HEK293 (cell line): ENCODE data around the gene SLC18A2.

Experiments used
- CTCF ChIA-PET: fragments of 350-600 bp; formaldehyde crosslinking; extraction: SDS; loops from one replicate; lab custom pipeline; 2021; ENCODE audit warnings: antibody characterized with exemption; lab: Yijun Ruan, JAX
- POLR2A ChIA-PET: fragments of 300-600 bp; formaldehyde crosslinking; extraction: SDS; loops from one replicate; lab custom pipeline; 2020; ENCODE audit warnings: antibody characterized with exemption, inconsistent platforms; lab: Yijun Ruan, JAX
- H3K27ac ChIP-seq: fragments of 200-500 bp; sonication (Bioruptor generic); 2 replicates; pipeline ENCODE4 v1.5.1; 2014; ENCODE audit warnings: low read depth, low read length, control low read depth, inconsistent platforms; ENCODE audit errors: extremely low read depth
- H3K36me3 ChIP-seq, 2 experiments: fragments of 200-500 bp in 1 of 2; sonication (Bioruptor generic) in 1 of 2; 1 replicate in 1 of 2; 2 replicates in 1 of 2; pipeline ENCODE4 v1.5.1; 2014 to 2017; ENCODE audit warnings: inconsistent platforms in 2 of 2, low read length in 2 of 2; ENCODE audit not compliant: control insufficient read depth in 2 of 2, insufficient read depth in 1 of 2
- H3K4me1 ChIP-seq: fragments of 200-500 bp; sonication (Bioruptor generic); 2 replicates; pipeline ENCODE4 v1.5.1; 2014; ENCODE audit warnings: mild to moderate bottlenecking, low read length, inconsistent platforms; ENCODE audit not compliant: control insufficient read depth, insufficient read depth
- H3K4me3 ChIP-seq: 2 replicates; pipeline ENCODE4 v1.5.1; 2011; ENCODE audit warnings: low read depth, mild to moderate bottlenecking, control low read depth, low read length, moderate library complexity
- H3K9me3 ChIP-seq: fragments of 200-500 bp; sonication (Bioruptor generic); 2 replicates; pipeline ENCODE4 v1.5.1; 2014; ENCODE audit warnings: low read depth, low read length, inconsistent platforms; ENCODE audit not compliant: control insufficient read depth, insufficient read depth
- KLF7 ChIP-seq: fragments of 450-650 bp; formaldehyde crosslinking; IDR thresholded peaks from 2 replicates; pipeline ENCODE4 v1.5.1; 2016; ENCODE audit warnings: missing biosample characterization, missing genetic modification characterization, borderline replicate concordance
- KLF8 ChIP-seq: fragments of 450-650 bp; formaldehyde crosslinking; IDR thresholded peaks from 2 replicates; pipeline ENCODE4 v1.5.1; 2016; ENCODE audit warnings: missing biosample characterization, missing genetic modification characterization
- SCRT2 ChIP-seq: fragments of 450-650 bp; formaldehyde crosslinking; IDR thresholded peaks from 2 replicates; pipeline ENCODE4 v1.5.1; 2016; ENCODE audit warnings: missing biosample characterization, missing genetic modification characterization
- SP3 ChIP-seq: fragments of 450-650 bp; formaldehyde crosslinking; IDR thresholded peaks from 2 replicates; pipeline ENCODE4 v1.5.1; 2016; ENCODE audit warnings: missing biosample characterization, missing genetic modification characterization
- YY1 ChIP-seq: fragments of 450-650 bp; formaldehyde crosslinking; IDR thresholded peaks from 2 replicates; pipeline ENCODE4 v1.5.1; 2018; ENCODE audit warnings: missing biosample characterization, missing genetic modification characterization
- YY2 ChIP-seq: fragments of 450-650 bp; formaldehyde crosslinking; IDR thresholded peaks from 2 replicates; pipeline ENCODE4 v1.5.1; 2016; ENCODE audit warnings: missing biosample characterization, missing genetic modification characterization
- ZBTB48 ChIP-seq: fragments of 450-650 bp; formaldehyde crosslinking; IDR thresholded peaks from 2 replicates; pipeline ENCODE4 v1.5.1; 2016; ENCODE audit warnings: missing biosample characterization, missing genetic modification characterization
- ZNF23 ChIP-seq: fragments of 450-650 bp; formaldehyde crosslinking; IDR thresholded peaks from 2 replicates; pipeline ENCODE4 v1.5.1; 2016; ENCODE audit warnings: missing biosample characterization, missing genetic modification characterization, borderline replicate concordance
- ZNF248 ChIP-seq: fragments of 450-650 bp; formaldehyde crosslinking; IDR thresholded peaks from 2 replicates; pipeline ENCODE4 v1.5.1; 2017; ENCODE audit warnings: missing biosample characterization, missing genetic modification characterization
- ZNF416 ChIP-seq: fragments of 450-650 bp; formaldehyde crosslinking; IDR thresholded peaks from 2 replicates; pipeline ENCODE4 v1.5.1; 2016; ENCODE audit warnings: missing biosample characterization, missing genetic modification characterization
- ZNF501 ChIP-seq: fragments of 450-650 bp; formaldehyde crosslinking; IDR thresholded peaks from 2 replicates; pipeline ENCODE4 v1.5.1; 2016; ENCODE audit warnings: missing biosample characterization, missing genetic modification characterization
- ZNF600 ChIP-seq: fragments of 450-650 bp; formaldehyde crosslinking; IDR thresholded peaks from 2 replicates; pipeline ENCODE4 v1.5.1; 2016; ENCODE audit warnings: missing biosample characterization, missing genetic modification characterization
- TF ChIP-seq, protein P1 (sequence below): fragments of 450-650 bp; formaldehyde crosslinking; IDR thresholded peaks from 2 replicates; pipeline ENCODE4 v1.5.1; 2016; ENCODE audit warnings: missing biosample characterization, missing genetic modification characterization, low read depth
- TF ChIP-seq, protein P2 (sequence below): fragments of 450-650 bp; formaldehyde crosslinking; IDR thresholded peaks from 2 replicates; pipeline ENCODE4 v1.5.1; 2016; ENCODE audit warnings: missing biosample characterization, missing genetic modification characterization
- TF ChIP-seq, protein P3 (sequence below): fragments of 450-650 bp; formaldehyde crosslinking; IDR thresholded peaks from 2 replicates; pipeline ENCODE4 v1.5.1; 2016; ENCODE audit warnings: missing biosample characterization, missing genetic modification characterization
- TF ChIP-seq, protein P4 (sequence below): fragments of 450-650 bp; formaldehyde crosslinking; IDR thresholded peaks from 2 replicates; pipeline ENCODE4 v1.5.1; 2016; ENCODE audit warnings: missing biosample characterization, missing genetic modification characterization, low read depth

Gene SLC18A2

DNA sequence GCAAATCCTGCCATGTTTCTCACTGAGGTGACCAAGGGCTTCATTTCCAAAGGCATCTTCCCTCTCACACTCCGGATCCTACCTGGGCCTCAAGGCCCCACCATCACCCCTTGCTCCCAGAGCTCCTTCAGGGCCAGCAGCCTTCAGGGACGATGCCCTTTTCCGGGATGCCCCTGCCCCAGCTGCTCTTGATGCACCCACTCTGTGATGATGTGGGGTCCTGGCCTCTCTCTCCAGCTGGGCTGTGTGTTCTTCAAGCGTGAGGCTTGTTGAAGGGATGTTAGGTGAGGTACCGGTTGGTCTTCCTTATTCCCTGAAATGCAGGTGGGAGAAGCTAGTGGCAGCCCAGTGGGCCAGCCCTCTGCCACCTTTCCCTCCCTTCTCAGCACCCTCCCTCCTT is 18.4 kb upstream of the SLC18A2 start:
- Histone ChIP-seq H3K4me3 (no peak overlapping the region), H3K27ac (no peak overlapping the region), H3K9me3 (no peaks in the 10 kb centered on the region), H3K36me3 (no peaks in the 10 kb centered on the region), H3K4me1 (peaks cover 3% of the 10 kb centered on the region; the same call in 1 of the 2 replicates)
- ChIA-PET CTCF (interaction anchor here (0.5 to 4.2 kb wide), 2 partner anchors 58 to 96 kb away, joined by 4 to 35 read pairs; no protein-coding TSS in a partner anchor), POLR2A (no interaction called here)
- TF ChIP-seq SCRT2 (peak; percentile 53; the same call in 1 of the 2 replicates), YY1 (tag by site-specific recombination) (no peak)

DNA sequence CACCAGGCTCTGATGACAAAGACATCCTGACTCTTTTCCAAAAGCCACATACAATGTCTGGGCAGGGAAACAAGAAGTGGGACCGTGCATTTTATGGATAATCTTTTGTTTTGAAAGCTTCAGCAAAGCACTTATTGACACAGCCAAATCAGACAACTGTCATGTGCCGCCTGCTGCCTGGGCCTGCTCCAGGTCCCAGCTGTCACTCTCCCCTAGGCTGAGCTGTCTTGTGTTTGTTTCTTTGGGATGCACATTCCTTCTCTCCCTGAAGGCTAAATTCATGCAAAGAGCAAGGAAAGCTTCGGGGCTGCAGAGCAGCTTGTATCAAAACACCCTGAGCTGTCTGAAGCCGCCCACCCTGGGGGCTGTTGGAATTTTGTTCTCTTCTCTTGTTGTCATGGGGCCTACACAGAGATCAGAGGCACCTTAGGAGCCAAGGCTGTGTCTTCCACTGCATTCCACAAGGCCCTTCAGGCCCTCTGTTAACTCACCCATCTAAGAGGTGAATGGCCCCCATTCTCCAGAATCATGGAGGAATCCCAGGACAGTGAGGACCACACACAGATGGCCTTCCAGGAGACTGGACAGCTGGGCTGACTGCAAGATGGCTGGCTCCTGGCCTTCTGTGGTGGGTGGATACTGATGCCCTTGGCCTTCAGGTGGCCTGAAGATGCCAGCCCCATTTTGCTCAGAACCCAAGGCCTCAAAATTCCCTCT is 17.8 kb upstream of the SLC18A2 start:
- ChIA-PET CTCF (interaction anchor here (0.5 to 4.2 kb wide), 2 partner anchors 57 to 96 kb away, joined by 4 to 35 read pairs; no protein-coding TSS in a partner anchor), POLR2A (no interaction called here)
- no peak for TF ChIP-seq KLF8 (tag by site-specific recombination)
- no peak for TF ChIP-seq ZNF248 (tag by site-specific recombination)
- TF ChIP-seq YY2 = no peak
- TF ChIP-seq, protein P1, sequence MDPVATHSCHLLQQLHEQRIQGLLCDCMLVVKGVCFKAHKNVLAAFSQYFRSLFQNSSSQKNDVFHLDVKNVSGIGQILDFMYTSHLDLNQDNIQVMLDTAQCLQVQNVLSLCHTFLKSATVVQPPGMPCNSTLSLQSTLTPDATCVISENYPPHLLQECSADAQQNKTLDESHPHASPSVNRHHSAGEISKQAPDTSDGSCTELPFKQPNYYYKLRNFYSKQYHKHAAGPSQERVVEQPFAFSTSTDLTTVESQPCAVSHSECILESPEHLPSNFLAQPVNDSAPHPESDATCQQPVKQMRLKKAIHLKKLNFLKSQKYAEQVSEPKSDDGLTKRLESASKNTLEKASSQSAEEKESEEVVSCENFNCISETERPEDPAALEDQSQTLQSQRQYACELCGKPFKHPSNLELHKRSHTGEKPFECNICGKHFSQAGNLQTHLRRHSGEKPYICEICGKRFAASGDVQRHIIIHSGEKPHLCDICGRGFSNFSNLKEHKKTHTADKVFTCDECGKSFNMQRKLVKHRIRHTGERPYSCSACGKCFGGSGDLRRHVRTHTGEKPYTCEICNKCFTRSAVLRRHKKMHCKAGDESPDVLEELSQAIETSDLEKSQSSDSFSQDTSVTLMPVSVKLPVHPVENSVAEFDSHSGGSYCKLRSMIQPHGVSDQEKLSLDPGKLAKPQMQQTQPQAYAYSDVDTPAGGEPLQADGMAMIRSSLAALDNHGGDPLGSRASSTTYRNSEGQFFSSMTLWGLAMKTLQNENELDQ (tag by site-specific recombination) = no peak
- TF ChIP-seq, protein P2, sequence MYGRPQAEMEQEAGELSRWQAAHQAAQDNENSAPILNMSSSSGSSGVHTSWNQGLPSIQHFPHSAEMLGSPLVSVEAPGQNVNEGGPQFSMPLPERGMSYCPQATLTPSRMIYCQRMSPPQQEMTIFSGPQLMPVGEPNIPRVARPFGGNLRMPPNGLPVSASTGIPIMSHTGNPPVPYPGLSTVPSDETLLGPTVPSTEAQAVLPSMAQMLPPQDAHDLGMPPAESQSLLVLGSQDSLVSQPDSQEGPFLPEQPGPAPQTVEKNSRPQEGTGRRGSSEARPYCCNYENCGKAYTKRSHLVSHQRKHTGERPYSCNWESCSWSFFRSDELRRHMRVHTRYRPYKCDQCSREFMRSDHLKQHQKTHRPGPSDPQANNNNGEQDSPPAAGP (tag by site-specific recombination) = no peak
- no peak for TF ChIP-seq ZNF600 (tag by site-specific recombination)
- TF ChIP-seq ZNF23 = no peak
- TF ChIP-seq ZNF501 (tag by site-specific recombination) = no peak
- no peak for TF ChIP-seq SP3 (tag by site-specific recombination)
- TF ChIP-seq, protein P3, sequence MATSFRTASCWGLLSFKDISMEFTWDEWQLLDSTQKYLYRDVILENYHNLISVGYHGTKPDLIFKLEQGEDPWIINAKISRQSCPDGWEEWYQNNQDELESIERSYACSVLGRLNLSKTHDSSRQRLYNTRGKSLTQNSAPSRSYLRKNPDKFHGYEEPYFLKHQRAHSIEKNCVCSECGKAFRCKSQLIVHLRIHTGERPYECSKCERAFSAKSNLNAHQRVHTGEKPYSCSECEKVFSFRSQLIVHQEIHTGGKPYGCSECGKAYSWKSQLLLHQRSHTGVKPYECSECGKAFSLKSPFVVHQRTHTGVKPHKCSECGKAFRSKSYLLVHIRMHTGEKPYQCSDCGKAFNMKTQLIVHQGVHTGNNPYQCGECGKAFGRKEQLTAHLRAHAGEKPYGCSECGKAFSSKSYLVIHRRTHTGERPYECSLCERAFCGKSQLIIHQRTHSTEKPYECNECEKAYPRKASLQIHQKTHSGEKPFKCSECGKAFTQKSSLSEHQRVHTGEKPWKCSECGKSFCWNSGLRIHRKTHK (tag by site-specific recombination) = no peak
- no peak for TF ChIP-seq ZNF416 (tag by site-specific recombination)
- TF ChIP-seq KLF7 (tag by site-specific recombination) = no peak
- TF ChIP-seq, protein P4, sequence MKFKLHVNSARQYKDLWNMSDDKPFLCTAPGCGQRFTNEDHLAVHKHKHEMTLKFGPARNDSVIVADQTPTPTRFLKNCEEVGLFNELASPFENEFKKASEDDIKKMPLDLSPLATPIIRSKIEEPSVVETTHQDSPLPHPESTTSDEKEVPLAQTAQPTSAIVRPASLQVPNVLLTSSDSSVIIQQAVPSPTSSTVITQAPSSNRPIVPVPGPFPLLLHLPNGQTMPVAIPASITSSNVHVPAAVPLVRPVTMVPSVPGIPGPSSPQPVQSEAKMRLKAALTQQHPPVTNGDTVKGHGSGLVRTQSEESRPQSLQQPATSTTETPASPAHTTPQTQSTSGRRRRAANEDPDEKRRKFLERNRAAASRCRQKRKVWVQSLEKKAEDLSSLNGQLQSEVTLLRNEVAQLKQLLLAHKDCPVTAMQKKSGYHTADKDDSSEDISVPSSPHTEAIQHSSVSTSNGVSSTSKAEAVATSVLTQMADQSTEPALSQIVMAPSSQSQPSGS (tag by site-specific recombination) = no peak
- no peak for TF ChIP-seq ZBTB48
- Histone ChIP-seq H3K4me3 (no peak overlapping the region), H3K27ac (no peak overlapping the region), H3K36me3 (no peaks in the 10 kb centered on the region), H3K9me3 (no peaks in the 10 kb centered on the region), H3K4me1 (peaks cover 3% of the 10 kb centered on the region; the same call in 1 of the 2 replicates)
